HG02884 (cell line): Measurements from ENCODE around the gene TBC1D22A.

Experiments used
- ATAC-seq: cut with Tn5 transposase; IDR thresholded peaks from one replicate; pipeline ENCODE4 v1.9.1; 2021; ENCODE audit warnings: mild to moderate bottlenecking, moderate library complexity; ENCODE audit not compliant: unreplicated experiment

The TBC1D22A gene

DNA sequence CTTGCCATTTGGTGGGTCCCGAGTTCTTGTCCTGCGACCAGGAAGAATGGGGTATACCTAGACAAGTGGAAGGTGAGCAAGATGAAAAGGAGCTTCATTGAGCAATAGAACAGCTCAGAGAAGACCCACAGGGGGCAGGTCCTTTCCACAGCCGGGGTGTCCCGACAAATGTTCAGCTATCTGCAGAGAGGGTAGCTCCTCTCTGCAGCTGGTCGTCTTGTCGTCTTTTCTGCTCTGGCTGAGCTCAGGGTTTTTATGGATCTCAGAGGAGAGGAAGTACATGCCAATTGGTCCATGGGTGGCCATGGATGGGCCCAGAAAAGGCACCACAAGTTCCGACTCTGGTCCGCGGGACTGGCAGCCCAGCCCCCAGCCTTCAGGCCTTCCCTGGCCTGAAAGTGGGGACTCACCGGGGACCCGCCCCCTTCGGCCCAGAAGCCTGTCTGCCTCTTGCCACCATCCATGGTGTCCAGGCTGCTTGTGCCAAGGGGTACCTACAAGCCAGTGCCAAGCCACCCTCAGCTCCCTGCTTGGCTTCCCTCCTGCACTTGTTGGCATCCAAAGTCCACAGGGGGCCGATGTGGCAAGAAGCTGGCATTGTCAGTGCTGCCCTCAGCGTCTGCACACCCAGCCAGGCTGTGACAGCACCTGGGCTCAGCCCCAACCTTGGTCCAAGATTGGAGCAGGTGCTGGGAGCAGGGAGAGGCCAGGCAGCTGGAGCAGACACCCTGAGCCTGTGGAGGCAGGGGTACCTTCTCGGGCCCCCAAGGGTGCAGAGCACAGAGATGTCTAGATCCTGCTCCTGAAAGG is 438.9 kb downstream of the TBC1D22A start:
- no peak for ATAC-seq

DNA sequence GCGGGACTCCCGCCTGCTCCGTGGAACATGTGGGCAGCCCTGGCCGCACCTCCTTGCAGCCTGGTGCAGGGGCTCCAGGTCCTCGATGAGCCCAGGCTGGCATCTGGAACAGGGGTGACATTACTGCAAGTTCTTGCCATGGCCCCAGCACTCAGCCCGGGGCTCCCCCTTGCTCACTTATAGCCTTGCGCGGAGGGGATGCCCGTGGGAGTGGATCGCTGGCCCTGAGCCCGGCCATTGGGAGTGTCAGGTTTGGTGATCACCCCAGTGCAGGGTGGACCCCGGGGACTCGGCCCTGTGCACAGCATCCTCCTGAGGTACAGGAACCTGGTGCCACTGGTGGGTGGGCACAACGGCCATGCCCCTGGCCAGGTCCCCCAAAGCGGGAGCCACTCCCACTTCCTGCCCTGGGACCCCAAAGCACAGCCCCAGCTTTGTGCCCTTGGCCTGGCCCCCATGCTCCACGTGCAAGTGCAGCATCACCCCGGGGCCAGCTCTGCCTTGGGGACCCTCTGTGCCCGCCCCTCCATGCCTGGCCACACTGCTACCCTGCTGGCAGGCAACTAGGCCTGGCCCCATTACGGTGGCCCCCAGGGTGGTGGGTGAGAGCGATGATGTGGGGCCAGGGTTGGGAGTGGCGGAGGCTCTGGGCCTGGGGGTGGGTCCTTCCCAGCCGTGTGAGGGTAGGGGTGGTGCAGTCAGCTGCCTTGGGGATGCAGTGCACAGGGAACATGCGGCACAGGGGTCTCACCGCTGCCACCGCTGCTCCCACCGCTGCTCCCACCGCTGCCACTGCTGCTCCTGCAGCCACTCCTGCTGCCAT is 439.8 kb downstream of the TBC1D22A start:
- ATAC-seq, result no peak

GRCh38 chr22:47202819-47203553 is 440.5 kb downstream of the TBC1D22A start:
- ATAC-seq, result no peak

GRCh38 chr22:47203554-47203991 is 441.1 kb downstream of the TBC1D22A start:
- no peak for ATAC-seq

DNA sequence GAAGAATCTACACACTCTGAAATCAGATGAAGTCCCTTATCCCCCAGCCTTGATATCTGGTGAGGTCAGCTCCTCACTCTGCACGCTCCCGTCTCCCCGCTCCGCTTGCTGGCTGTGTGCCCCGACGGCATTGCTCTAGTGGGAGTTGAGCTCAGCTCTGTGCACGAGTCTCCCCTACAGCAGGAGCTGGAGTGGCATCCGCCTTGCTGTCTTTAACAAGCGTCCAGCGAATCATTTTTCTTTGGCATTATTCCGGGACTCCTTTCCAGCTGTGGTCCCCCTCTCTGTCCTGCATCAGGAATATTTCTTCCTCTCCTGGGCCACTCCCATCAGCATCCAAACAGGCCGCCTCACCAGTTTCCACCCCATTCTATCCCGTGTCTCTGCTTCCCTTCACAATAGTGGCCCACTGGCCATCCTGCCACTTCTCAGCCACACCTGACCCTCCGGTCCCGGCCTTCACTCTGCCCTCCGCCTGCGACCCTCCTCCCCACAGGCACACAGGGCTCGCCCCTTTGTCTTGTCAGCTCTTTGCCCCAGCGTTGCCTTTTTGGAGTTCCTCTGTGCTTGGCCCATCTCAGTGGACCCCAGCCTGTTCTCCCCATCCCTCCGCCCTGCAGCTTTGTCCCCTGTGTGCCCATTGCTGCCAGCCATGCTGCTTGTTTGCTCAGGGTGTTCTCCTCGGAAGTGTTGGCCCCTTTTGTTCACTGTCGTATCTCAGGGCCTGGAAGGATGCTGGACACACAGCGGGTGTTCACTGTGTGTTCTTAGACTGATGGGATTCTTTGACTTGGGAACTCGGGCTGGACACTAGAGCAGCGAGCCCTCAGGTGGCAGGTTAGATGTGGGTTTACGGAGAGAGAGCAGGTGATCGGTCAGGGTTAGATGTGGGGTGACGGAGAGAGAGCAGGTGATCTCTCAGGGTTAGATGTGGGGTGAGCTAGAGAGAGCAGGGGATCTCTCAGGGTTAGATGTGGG is 441.8 kb downstream of the TBC1D22A start:
- no peak for ATAC-seq

GRCh38 chr22:47205081-47205491 is 442.6 kb downstream of the TBC1D22A start:
- no peak for ATAC-seq

GRCh38 chr22:47205554-47205953 is 443.1 kb downstream of the TBC1D22A start:
- ATAC-seq, result no peak

GRCh38 chr22:47206164-47206563 is 443.7 kb downstream of the TBC1D22A start:
- ATAC-seq, result no peak

GRCh38 chr22:47206666-47207218 is 444.3 kb downstream of the TBC1D22A start:
- no peak for ATAC-seq

DNA sequence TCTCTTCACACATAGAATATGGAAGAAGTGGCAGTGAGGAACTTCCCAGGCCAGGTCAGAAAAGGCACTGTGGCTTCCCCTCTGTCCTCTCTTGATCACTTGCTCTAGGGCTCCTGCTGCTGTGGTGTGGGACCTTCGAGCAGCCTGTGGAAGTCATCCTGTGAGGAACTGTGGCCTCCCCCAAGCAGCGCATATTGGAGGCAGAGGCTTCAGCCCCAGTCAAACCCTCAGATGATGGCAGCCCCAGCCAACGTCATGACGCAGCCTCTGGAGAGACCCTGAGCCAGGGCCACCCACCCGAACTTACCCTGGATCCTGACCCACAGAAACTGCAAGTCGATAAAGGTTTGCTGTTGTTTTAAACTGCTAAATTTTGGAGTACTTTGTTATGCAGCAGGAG is 444.9 kb downstream of the TBC1D22A start:
- ATAC-seq, result no peak

DNA sequence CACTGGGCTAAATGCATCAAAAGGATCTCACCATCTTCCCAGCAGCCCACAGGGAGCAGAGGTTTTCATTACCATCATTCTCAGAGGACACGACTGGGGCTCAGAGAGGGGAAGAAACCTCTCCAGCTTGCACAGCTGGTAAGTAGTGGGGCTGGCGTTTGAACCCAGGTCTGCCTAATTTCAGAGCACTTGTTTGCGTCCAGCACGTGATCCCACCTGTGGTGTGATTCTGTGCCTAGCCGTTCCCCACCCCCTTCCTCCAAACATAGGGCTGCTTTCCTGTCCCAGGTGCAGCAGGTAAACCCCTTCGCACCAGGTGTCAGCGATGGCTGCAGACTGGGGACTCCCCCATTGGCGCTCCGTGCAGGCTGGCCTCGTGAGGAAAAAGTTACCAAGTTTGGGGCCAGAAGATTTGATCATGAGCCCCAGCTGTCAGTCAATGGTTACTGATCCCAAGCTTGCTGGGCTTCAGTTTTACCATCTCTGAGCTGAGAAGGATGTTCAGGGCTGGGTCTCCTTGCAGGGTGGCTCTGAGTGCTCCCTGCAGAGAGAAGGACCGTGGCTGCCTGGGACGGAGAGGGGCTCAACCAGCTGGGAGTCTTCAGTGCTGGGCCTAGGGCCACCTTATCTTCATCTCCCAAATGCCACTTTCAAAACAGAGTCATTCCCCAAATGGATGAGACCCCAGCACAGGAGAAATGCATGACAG is 445.6 kb downstream of the TBC1D22A start:
- no peak for ATAC-seq

- no peak for ATAC-seq
These were observed 446.2 kb downstream of the TBC1D22A start for GRCh38 chr22:47208630-47209029.

GRCh38 chr22:47209040-47209514 is 446.6 kb downstream of the TBC1D22A start:
- ATAC-seq, result no peak

GRCh38 chr22:47209547-47210023 is 447.1 kb downstream of the TBC1D22A start:
- no peak for ATAC-seq

DNA sequence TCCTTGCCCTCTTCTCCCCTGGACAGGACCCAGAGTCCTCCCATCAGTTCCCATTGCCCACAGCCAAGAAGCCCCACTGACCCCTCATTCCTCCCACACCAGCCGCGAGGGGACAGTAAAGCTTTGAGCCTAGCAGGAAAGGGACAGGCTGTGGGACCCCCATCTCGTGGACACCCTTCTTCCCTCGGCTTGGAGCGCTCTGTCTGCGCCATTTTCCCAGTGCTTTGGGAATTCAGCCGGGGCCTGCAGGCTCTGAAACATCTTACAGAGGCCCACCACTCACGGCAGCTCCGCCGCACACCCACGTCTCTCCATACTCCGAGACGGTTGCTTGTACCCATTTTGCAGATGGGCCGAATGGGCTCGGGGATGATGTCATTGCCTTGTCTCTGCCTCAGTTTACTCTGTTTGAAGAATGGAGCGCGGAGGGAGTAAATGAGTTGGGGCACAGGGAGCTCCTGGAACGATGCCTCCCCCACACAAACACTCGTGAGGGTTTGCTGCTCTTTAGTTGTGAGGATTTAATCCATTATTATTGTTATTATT is 447.7 kb downstream of the TBC1D22A start:
- no peak for ATAC-seq

DNA sequence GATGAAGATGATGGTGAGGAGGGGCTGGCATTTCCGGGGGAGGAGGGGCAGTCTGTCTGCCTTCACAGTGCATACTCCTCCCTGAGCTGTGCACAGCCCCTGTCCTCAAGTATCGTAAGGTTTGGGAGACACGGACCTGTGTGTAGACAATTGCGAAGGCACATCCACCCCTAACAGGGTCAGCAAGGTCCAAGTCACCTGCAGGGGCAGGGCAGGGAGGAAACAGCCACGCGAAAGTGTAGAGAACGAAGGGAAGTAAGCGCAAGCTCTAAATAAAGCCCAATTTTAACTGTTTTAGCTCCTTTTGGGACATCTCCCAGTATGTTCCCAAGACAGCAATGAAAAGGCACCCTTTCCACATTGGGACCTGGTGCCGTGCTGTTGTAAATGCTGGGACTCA is 448.2 kb downstream of the TBC1D22A start:
- ATAC-seq, result no peak

DNA sequence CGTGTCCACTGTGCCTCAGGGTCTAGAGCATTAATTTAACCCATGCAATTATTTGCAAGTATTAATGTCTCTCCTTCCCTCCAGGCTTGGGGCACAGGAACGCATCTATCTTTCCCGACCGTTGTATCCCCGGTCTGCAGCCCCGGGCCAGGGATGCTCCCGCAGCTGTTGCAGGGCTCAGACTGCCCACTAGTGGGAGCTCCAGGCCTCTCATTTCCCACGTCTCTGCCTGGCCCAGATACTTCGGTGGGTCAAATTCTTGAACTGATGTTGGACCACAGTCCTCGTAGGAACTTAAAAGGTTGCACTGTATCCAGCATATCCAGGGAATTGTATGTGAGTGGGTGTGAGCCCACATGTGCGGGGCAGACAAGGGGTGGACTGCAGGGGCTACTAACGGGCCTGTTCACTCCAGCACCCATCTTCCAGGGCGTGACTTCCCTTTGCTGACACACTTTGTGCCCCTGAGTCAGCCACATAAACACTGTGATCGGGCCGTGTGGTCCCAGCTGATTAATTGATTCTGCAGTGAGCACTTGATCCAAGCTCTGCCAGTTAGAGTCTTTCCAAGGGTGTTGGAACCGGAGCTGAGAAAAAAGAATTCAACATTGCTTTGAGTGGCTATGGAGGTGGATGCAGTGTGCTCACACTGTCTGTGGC is 451.3 kb downstream of the TBC1D22A start:
- ATAC-seq, result no peak

- ATAC-seq, result no peak
These were observed 453.4 kb downstream of the TBC1D22A start for GRCh38 chr22:47215851-47216250.
